ENCODE measurements around the gene CGB3.

DNA sequence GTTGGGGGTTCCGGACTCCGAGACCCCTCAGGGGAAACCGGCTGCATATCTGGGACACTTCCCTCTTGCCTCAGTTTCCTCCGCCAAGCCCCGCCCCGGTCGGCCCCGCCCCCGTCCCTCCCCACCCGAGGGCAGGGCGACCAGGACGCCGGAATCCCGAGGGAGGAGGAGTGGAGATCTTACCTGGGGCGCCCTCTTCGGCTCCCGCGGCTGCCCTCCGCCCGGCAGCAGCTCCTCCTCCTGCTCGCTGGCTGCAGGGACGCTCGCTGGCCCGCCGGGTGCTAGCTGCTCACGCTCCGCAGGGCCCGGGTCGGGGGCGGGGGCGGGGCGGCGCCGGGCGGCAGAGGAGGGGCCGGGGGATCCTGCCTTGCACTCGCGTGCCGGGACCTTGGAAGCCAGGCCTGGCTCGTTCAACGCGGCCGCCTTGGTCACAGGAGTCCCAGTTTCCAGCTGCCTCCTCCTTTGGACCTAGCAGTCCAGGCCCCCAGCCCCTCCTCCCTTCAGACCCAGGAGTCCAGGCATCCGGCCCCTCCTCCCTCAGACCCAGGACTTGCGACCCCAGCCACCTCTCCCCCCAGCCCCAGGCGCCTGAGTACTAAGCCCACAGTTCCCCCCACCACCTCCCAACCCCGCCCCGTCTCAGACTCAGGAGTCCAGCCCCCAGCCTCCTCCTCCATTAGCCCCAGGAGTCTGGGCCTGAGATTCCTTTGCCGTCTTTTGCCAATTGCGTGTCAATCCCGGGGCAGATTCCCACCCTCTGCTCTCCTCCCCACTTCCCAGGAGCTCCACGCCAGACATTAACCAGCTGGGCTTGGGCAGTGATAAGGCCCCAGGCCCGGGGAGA is 40.9 kb upstream of the CGB3 start, which contains the start of gene NTF4:
- TF ChIP-seq, protein P1, sequence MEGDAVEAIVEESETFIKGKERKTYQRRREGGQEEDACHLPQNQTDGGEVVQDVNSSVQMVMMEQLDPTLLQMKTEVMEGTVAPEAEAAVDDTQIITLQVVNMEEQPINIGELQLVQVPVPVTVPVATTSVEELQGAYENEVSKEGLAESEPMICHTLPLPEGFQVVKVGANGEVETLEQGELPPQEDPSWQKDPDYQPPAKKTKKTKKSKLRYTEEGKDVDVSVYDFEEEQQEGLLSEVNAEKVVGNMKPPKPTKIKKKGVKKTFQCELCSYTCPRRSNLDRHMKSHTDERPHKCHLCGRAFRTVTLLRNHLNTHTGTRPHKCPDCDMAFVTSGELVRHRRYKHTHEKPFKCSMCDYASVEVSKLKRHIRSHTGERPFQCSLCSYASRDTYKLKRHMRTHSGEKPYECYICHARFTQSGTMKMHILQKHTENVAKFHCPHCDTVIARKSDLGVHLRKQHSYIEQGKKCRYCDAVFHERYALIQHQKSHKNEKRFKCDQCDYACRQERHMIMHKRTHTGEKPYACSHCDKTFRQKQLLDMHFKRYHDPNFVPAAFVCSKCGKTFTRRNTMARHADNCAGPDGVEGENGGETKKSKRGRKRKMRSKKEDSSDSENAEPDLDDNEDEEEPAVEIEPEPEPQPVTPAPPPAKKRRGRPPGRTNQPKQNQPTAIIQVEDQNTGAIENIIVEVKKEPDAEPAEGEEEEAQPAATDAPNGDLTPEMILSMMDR (IDR thresholded peaks at IDR 0.05; ENCODE audit: low read length), result no peak
- no peak for TF ChIP-seq EZH2phosphoT487 (IDR thresholded peaks at IDR 0.05; ENCODE audit: low read length)
- TF ChIP-seq EZH2 (optimal IDR thresholded peaks at IDR 0.05; ENCODE audit: low read depth, low read length), result no peak
